HG03469 (cell line): ENCODE results near the gene RIPPLY3.
"Not testable (repeated sequence)": the region's sequence is repeated elsewhere in the genome, so short reads cannot be mapped to it uniquely, and the experiment has no call there.

Source experiments
- ATAC-seq: cut with Tn5 transposase; IDR thresholded peaks from one replicate; pipeline ENCODE4 v1.9.1; 2021; ENCODE audit warnings: mild to moderate bottlenecking, moderate library complexity, moderate number of reproducible peaks; ENCODE audit not compliant: unreplicated experiment

The RIPPLY3 gene

GRCh38 chr21:36980280-36981048 is 26.0 kb upstream of the RIPPLY3 start:
- ATAC-seq: no peak

GRCh38 chr21:36981049-36981391 is 25.5 kb upstream of the RIPPLY3 start:
- ATAC-seq: no peak

- ATAC-seq: no peak
Observed at GRCh38 chr21:36981977-36982700, 24.4 kb upstream of the RIPPLY3 start.

GRCh38 chr21:36985751-36986594 is 20.5 kb upstream of the RIPPLY3 start:
- no peak for ATAC-seq

- no peak for ATAC-seq
Observed at GRCh38 chr21:36987845-36988244, 18.7 kb upstream of the RIPPLY3 start.

GRCh38 chr21:36988536-36988935 is 18.0 kb upstream of the RIPPLY3 start:
- ATAC-seq: no peak

GRCh38 chr21:36989199-36989698 is 17.3 kb upstream of the RIPPLY3 start:
- ATAC-seq: not testable (repeated sequence)

- peak; percentile 68 for ATAC-seq
Observed at GRCh38 chr21:36989699-36990507, 16.6 kb upstream of the RIPPLY3 start.

- no peak for ATAC-seq
Observed at GRCh38 chr21:36990508-36991205, 15.8 kb upstream of the RIPPLY3 start.

- ATAC-seq: no peak
Observed at GRCh38 chr21:36992671-36993070, 13.8 kb upstream of the RIPPLY3 start.

- ATAC-seq: no peak
Observed at GRCh38 chr21:36994501-36995158, 11.9 kb upstream of the RIPPLY3 start.

GRCh38 chr21:36995285-36995684 is 11.2 kb upstream of the RIPPLY3 start:
- not testable (repeated sequence) for ATAC-seq

- ATAC-seq: no peak
Observed at GRCh38 chr21:36999131-36999898, 7.2 kb upstream of the RIPPLY3 start.

- ATAC-seq: no peak
Observed at GRCh38 chr21:37000381-37000780, 6.1 kb upstream of the RIPPLY3 start.

- no peak for ATAC-seq
Observed at GRCh38 chr21:37001441-37001840, 5.1 kb upstream of the RIPPLY3 start.

GRCh38 chr21:37002851-37003250 is 3.7 kb upstream of the RIPPLY3 start:
- ATAC-seq: not testable (repeated sequence)

- ATAC-seq: not testable (repeated sequence)
Observed at GRCh38 chr21:37003917-37004316, 2.6 kb upstream of the RIPPLY3 start.
